Progenitor cell of endocrine pancreas (in vitro differentiated cells): ENCODE data around the gene BMERB1. TPM values are rescaled to one million over a fixed set of nuclear protein-coding genes. Genes with fewer than 3 reads are reported as not detected.
"Not testable (repeated sequence)": the region's sequence is repeated elsewhere in the genome, so short reads cannot be mapped to it uniquely, and the experiment has no call there.

ENCODE experiments used
- DNase-seq: peaks from one replicate; pipeline ENCODE4 v3.0.0; 2021; ENCODE audit warnings: low spot score; ENCODE audit not compliant: unreplicated experiment
- H3K27ac Mint-ChIP-seq: 2 replicates; pipeline ENCODE4 v1.8.0; 2021; ENCODE audit warnings: mild to moderate bottlenecking, moderate library complexity, mixed read lengths
- H3K27me3 Mint-ChIP-seq: 2 replicates; pipeline ENCODE4 v1.8.0; 2021; ENCODE audit warnings: mixed read lengths
- H3K36me3 Mint-ChIP-seq: 2 replicates; pipeline ENCODE4 v1.8.0; 2022; ENCODE audit warnings: mixed read lengths; ENCODE audit not compliant: insufficient read depth
- H3K4me1 Mint-ChIP-seq: 2 replicates; pipeline ENCODE4 v1.8.0; 2021; ENCODE audit warnings: low read depth, mixed read lengths
- H3K4me3 Mint-ChIP-seq: 2 replicates; pipeline ENCODE4 v1.8.0; 2021; ENCODE audit warnings: low read depth, mild to moderate bottlenecking, moderate library complexity, mixed read lengths
- H3K9me3 Mint-ChIP-seq: 2 replicates; pipeline ENCODE4 v1.8.0; 2021; ENCODE audit warnings: low read depth, mixed read lengths
- CTCF ChIP-seq: fragments of 200-600 bp; sonication (generic); IDR thresholded peaks from one replicate; pipeline ENCODE4 v1.5.0; 2021; ENCODE audit warnings: antibody characterized with exemption, mild to moderate bottlenecking; ENCODE audit not compliant: unreplicated experiment
- total RNA-seq: library from RNA; stranded (reverse); gene quantifications from 2 replicates; pipeline ENCODE4 v1.2.1, GENCODE V29; 2021

BMERB1 gene
- total RNA-seq, 1 donor from 2014 or later, result 13.5 TPM

GRCh38 chr16:15422222-15422621 is 12.2 kb upstream of the BMERB1 start:
- Mint-ChIP-seq H3K9me3 (no peaks in the 10 kb centered on the region), H3K36me3 (peaks cover 2% of the 10 kb centered on the region), H3K27ac (no peak overlapping the region), H3K4me1 (no peaks in the 10 kb centered on the region), H3K27me3 (no peaks in the 10 kb centered on the region), H3K4me3 (no peak overlapping the region)
- TF ChIP-seq CTCF, result no peak
- DNase-seq, result no peak

GRCh38 chr16:15425861-15426260 is 8.5 kb upstream of the BMERB1 start:
- Mint-ChIP-seq H3K9me3 (no peaks in the 10 kb centered on the region), H3K27me3 (no peaks in the 10 kb centered on the region), H3K27ac (peak overlapping the region; percentile 59), H3K36me3 (peaks cover 2% of the 10 kb centered on the region), H3K4me3 (no peak overlapping the region), H3K4me1 (no peaks in the 10 kb centered on the region)
- no peak for DNase-seq
- TF ChIP-seq CTCF, result no peak

GRCh38 chr16:15426796-15427195 is 7.6 kb upstream of the BMERB1 start:
- Mint-ChIP-seq H3K9me3 (no peaks in the 10 kb centered on the region), H3K4me3 (no peak overlapping the region), H3K36me3 (peaks cover 2% of the 10 kb centered on the region), H3K27ac (no peak overlapping the region), H3K4me1 (no peaks in the 10 kb centered on the region), H3K27me3 (no peaks in the 10 kb centered on the region)
- TF ChIP-seq CTCF, result no peak
- no peak for DNase-seq

GRCh38 chr16:15427648-15428239 is 6.6 kb upstream of the BMERB1 start:
- H3K4me3 Mint-ChIP-seq, result no peak overlapping the region
- TF ChIP-seq CTCF, result peak; percentile 55
- no peaks in the 10 kb centered on the region for H3K9me3 Mint-ChIP-seq
- H3K27me3 Mint-ChIP-seq, result no peaks in the 10 kb centered on the region
- no peak overlapping the region for H3K27ac Mint-ChIP-seq
- H3K36me3 Mint-ChIP-seq, result peaks cover 2% of the 10 kb centered on the region
- no peaks in the 10 kb centered on the region for H3K4me1 Mint-ChIP-seq
- DNase-seq, result no peak

GRCh38 chr16:15430884-15431283 is 3.5 kb upstream of the BMERB1 start:
- peaks cover 25% of the 10 kb centered on the region for H3K27me3 Mint-ChIP-seq
- H3K27ac Mint-ChIP-seq, DNase-seq, H3K9me3 Mint-ChIP-seq, H3K36me3 Mint-ChIP-seq, H3K4me3 Mint-ChIP-seq, H3K4me1 Mint-ChIP-seq: not testable (repeated sequence)

- peaks cover 29% of the 10 kb centered on the region for H3K27me3 Mint-ChIP-seq
- peak overlapping the region; percentile 87 for H3K4me3 Mint-ChIP-seq
- TF ChIP-seq CTCF, result no peak
- no peaks in the 10 kb centered on the region for H3K9me3 Mint-ChIP-seq
- H3K36me3 Mint-ChIP-seq, result no peaks in the 10 kb centered on the region
- H3K4me1 Mint-ChIP-seq, result peaks cover 7% of the 10 kb centered on the region
- DNase-seq, result no peak
- no peak overlapping the region for H3K27ac Mint-ChIP-seq
These were observed 336 bp upstream of the BMERB1 start for GRCh38 chr16:15434079-15434424.
